Activated CD8-positive, alpha-beta memory T cell treated with anti-CD3 and anti-CD28 coated beads for 24 hours (primary cell): Measurements from ENCODE around the gene MARS1.
"Not testable (repeated sequence)": the region's sequence is repeated elsewhere in the genome, so short reads cannot be mapped to it uniquely, and the experiment has no call there.

Experiments
- DNase-seq: peaks from one replicate; pipeline ENCODE4 v3.0.0-alpha.2; 2020

The MARS1 gene

DNA sequence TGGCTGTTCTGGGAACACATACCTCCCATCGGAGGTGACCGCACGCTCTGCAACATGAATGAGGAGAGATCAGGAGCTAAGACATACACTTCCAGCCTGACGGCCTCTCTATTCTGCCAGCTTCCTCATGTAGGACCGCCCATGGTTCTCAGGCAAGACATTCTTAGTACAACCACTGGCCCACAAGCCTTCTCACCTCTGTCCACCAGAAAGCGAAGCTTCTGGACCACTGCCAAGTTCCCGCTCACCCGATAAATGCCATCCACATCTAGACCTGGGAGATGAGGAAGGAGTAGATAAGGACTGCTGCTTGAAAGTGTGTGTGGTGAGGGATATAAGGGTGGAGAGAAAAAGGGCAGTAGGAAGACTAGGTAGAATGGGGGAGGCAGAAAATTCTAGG is 13.4 kb upstream of the MARS1 start:
- DNase-seq: no peak

GRCh38 chr12:57474862-57475261 is 13.0 kb upstream of the MARS1 start:
- no peak for DNase-seq

GRCh38 chr12:57475271-57476161 is 12.4 kb upstream of the MARS1 start:
- no peak for DNase-seq

GRCh38 chr12:57476162-57476992 is 11.5 kb upstream of the MARS1 start:
- DNase-seq: peak; percentile 90

DNA sequence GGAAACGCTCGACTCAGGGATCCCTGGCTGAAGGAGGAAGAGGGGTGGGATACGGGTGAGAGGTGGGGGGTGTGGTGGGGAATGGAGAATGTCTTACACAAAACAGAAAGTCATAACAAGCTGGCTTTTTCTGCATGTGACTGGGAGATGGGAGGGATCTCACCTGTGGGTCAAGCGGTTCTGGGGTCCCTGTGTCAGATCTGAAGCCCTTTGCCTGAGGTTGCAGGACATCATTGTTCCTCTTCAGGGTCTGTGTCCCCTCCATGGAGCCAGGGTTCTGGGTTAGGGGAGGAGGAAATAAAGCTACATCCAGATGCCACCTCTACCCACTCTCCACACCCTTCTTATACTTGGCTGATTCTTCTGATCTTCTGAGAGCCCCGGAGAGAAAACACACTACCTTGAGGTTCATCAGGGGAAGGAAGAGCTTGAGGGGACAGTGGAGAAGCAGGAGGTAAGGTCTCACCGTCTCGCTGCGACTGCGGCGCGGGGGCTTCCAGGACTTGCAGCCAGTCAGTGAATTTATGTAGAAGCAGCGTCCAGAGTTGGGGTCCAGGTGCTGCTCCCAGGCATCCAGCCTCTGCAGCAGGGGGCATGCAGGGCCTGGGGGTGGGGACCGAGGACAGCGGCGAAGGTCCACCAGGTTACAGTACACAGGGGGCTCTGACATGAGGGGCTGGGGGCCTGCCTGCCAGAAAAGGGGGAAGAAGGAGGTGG is 10.7 kb upstream of the MARS1 start:
- peak; percentile 69 for DNase-seq

GRCh38 chr12:57477710-57478681 is 9.9 kb upstream of the MARS1 start:
- peak; percentile 80 for DNase-seq

GRCh38 chr12:57479043-57479375 is 8.9 kb upstream of the MARS1 start:
- DNase-seq: no peak

DNA sequence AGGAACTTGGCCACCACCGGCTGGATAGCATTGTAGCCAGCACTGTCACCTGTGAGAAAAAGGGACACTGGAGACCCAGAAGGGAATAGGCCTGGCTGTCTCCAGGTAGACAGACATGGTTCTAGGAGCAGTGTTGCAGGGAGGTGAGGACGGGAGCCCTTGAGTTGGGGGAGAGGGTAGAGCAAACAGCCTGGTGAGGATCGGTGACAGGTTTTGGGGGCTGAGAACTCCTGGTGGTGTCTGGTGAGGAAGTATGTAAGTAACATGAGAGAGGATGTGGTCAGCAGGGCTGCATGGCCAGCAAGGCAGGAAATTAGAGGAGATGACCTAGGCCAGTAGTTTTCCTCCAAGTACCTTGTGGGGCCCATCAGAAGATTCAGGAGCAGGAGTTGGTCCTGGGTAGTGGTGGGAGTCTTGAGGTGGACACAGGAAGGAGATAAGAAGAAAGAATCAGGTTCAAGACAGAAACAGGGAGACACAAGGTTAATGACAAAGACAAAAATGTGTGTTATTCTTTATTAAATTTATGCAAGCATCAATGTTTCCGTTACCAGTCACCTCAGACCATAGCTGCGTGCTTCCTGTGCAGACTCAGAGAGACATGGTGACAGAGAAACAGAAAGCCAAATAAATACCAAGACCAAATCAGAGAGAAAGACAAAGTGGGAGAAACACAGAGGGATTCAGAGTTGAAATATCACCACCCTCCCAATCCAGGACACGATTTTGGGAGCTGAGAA is 8.3 kb upstream of the MARS1 start, which contains the start of gene ARHGAP9:
TSS of gene ARHGAP9 (minus strand) at position 491 of the 740 bp plus-strand sequence. CDS start at position 31, 460 bp downstream.
- DNase-seq: peak; percentile 82

GRCh38 chr12:57481671-57482070 is 6.2 kb upstream of the MARS1 start:
- no peak for DNase-seq

DNA sequence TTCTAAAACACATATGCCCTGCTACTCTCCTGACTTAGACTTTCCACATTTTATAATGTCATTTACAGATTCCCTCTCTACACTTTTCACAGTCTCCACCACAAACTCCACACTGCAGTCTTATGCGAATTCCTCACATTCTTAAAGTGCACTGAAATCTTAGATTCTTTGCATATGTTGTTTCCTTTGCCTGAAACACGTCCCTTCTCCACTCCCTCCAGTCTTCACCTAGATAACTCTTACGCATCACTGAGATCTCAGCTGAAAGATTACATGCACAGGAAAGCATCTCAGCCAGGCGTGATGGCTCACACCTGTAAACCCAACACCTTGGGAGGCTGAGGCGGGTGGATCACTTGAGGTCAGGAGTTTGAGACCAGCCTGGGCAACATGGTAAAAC is 4.4 kb upstream of the MARS1 start:
- no peak for DNase-seq

DNA sequence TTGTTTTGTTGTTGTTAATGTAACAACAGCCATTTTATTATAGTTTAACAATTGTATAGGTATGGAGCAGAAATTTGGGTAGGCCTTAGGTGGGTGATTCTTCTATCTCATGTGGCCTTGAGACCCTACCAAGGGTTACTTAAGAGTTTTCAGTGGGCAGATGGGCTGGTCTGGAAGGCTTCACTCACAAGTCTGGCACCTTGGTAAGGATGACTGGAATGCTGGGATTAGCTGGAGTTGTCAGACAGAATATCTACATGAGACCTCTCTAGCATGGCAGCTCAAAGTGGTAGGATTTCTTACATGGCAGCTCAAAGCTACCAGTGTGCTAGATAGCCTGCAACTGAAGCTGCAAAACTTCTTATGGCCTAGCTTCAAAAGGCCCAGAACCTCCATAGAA is 2.2 kb upstream of the MARS1 start:
- DNase-seq: no peak

DNA sequence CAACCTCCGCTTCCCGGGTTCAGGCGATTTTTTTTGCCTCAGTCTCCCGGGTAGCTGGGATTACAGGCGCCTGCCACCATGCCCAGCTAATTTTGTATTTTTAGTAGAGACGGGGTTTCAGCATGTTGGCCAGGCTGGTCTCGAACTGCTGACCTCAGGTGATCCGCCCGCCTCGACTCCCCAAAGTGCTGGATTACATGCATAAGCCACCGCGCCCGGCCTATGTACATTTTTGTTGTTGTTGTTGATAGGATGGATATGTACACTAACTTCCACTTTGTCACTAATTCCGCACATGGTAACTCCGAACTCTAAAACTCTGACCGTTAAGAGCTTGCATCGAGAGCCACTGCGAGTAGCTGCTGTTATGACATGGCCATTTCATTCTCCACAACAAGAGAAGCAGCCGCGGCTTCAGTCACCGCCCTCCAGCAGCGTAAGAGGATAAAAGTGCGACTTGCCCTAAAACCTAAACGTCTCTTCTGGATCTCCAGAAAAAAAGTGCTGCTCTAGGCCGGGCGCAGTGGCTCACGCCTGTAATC is 742 bp upstream of the MARS1 start:
- DNase-seq: no peak

DNA sequence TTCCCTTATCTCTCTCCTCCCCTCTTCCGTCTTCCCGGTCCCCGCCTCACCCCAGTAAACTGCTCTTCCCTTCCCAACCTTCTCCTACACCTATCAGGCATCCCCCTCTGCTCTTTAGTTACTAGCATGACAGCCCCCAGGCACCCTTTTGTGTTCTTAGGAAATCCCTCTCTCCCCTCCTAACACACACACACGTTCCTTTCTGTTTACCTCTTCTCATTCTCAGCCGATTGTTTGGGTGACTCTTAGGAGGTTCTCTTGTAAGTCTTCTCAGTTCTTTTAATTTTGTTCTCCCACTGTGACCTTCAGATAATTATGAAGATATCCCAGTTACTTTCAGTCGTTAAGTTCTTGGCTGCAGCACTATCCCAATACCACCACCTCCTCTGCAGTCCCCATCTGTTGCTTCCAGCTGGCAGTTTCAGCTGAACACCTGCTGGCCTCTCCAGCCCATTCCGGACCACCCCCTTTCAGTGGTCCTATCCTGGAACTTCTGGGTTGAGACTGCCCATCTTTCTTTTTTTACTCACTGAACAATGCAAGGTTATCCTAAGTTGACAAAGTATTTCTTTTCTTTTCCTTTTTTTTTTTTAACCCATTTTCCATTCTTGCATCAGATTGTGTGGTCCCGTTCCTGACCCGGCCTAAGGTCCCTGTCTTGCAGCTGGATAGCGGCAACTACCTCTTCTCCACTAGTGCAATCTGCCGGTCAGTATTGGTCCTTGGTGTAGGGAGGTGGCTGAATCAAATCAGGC is 711 bp downstream of the MARS1 start:
- no peak for DNase-seq

DNA sequence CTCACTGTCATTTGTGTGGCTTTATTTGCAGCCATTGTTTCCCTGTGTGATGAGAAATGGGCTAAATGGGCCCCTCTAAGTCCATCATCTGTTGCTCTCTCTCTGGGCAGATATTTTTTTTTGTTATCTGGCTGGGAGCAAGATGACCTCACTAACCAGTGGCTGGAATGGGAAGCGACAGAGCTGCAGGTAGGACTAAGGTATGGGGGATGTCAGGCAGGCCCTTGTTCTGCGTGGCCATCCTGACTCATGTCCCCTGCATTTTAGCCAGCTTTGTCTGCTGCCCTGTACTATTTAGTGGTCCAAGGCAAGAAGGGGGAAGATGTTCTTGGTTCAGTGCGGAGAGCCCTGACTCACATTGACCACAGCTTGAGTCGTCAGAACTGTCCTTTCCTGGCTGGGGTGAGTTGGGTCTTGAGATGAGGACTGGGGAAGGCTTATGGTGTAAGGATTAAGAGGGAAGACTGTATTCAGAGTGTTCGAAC is 1.3 kb downstream of the MARS1 start:
- no peak for DNase-seq

- DNase-seq: no peak
Observed at GRCh38 chr12:57490126-57490525, 2.3 kb downstream of the MARS1 start.

GRCh38 chr12:57491393-57492280 is 3.8 kb downstream of the MARS1 start:
- DNase-seq: no peak

DNA sequence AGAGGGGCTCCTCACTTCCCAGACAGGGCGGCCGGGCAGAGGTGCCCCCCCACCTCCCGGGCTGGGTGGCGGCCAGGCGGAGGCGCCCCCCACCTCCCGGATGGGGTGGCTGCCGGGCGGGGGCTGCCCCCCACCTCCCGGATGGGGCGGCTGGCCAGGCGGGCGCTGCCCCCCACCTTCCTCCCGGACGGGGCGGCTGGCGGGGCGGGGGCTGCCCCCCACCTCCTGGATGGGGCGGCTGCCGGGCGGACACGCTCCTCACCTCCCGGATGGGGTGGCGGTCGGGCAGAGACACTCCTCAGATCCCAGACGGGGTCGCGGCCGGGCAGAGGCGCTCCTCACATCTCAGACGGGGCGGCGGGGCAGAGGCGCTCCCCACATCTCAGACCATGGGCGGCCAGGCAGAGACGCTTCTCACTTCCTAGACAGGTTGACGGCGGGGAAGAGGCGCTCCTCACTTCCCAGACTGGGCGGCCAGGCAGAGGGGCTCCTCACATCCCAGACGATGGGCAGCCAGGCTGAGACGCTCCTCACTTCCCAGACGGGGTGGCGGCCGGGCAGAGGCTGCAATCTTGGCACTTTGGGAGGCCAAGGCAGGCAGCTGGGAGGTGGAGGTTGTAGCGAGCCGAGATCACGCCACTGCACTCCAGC is 7.3 kb downstream of the MARS1 start:
- not testable (repeated sequence) for DNase-seq

DNA sequence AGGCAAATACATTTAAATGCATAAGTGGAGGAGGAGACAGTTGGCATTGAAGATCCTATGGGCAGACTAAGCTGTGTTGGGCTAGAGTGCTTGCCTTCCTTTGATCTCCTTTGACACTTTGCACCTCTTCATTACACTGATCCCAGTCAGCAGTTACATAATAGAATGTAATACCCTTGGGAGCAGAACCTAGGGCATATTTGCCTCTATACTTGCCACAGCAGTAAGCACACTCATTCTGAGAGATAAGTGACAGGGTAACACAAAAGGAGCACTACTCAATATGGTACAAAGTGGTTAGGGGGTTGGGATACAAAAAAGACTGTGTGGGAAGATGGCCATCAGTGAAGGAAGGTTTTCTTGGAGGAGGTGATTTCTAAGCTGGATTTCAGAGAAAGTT is 9.0 kb downstream of the MARS1 start:
- DNase-seq: no peak
